ENCODE results near the gene LRRC8E.

LRRC8E gene

DNA sequence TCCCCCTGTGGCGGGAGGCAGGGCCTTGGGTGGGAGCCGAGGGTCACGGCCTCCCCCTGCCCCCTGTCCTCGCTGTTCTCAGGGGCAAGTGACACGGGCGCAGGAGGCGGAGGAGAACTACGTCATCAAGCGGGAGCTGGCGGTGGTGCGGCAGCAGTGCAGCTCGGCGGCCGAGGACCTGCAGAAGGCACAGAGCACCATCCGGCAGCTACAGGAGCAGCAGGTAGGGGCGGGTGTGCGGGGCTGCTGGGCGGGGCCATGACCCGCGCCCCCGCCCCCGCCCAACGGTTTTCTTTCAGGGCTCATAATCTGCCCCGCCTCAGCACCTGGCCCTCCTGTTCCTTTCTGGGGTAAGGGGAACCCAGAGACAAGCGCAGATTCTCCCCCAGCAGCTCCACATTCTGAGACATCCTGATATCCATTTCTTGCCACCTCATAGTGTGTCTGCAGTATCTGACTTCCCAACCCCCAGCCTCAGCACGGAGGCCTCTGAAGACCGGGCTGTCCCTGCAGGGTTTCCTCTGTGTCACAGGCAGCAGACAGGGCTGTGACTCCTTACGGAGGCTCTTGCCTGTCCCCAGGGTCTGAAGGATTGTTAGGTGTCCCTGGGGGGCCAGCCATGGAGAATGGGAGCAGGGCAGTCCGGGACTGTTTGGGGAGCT is 30.1 kb upstream of the LRRC8E start:
- no peak for TF ChIP-seq TAF1 (IDR thresholded peaks at IDR 0.05; ENCODE audit: borderline replicate concordance, insufficient read depth, low read length)
- TF ChIP-seq POLR2AphosphoS5 (IDR thresholded peaks at IDR 0.05; ENCODE audit: low read depth, low read length) = no peak

- TF ChIP-seq FOXP2 (optimal IDR thresholded peaks at IDR 0.05; ENCODE audit: borderline replicate concordance, extremely low read depth, extremely low read length, insufficient read depth) = no peak
- no peak for TF ChIP-seq SIN3A (IDR thresholded peaks at IDR 0.05; ENCODE audit: borderline replicate concordance, insufficient read depth, low read length)
These were observed 28.2 kb upstream of the LRRC8E start for GRCh38 chr19:7859831-7860713.

DNA sequence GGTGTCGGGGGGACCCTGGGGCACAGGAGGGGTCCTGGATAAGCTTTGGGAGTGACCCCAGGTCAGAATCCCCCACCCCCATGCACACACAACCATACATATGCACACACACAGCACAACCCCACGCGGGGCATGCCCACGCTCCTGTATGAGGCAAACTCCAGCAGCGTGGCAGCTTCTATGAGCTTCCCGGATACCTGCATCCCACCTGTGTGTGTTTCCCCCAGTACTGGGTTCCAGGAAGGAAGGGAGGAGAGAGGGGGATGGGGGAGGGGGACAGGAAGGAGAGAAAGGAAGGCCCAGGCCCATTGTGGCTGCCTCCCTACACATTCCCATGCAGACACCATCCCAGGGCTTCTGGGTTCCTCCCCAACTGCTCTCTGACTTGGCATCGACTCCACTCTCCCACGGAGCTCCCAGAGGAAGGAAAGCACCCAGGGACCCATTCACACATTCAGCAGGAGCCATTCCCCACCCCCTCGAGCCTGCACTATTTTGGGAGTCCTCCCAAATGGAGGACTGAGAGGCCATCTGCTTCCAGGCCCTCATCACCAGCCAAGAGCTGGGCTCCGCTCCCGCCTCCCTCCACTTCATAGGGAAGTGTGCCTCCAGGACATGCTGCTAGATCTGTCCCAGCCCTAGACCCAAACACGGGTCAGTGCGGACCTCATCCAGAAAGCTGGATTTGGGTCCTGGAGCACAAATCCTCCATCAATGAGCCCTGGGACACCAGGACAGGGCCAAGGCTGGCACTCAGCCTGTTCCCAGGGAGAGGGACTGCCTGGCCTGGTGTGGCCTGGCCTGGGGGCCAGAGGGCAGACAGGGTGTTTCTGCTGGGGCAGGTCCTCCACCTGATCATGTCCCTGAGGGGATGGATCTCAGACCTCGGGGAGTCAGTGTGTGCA is 27.3 kb upstream of the LRRC8E start:
- no peak for TF ChIP-seq SIN3A (IDR thresholded peaks at IDR 0.05; ENCODE audit: borderline replicate concordance, insufficient read depth, low read length)
- no peak for TF ChIP-seq POLR2AphosphoS5 (IDR thresholded peaks at IDR 0.05; ENCODE audit: low read depth, low read length)
- TF ChIP-seq FOXP2 (optimal IDR thresholded peaks at IDR 0.05; ENCODE audit: borderline replicate concordance, extremely low read depth, extremely low read length, insufficient read depth) = no peak
- TF ChIP-seq, protein P1, sequence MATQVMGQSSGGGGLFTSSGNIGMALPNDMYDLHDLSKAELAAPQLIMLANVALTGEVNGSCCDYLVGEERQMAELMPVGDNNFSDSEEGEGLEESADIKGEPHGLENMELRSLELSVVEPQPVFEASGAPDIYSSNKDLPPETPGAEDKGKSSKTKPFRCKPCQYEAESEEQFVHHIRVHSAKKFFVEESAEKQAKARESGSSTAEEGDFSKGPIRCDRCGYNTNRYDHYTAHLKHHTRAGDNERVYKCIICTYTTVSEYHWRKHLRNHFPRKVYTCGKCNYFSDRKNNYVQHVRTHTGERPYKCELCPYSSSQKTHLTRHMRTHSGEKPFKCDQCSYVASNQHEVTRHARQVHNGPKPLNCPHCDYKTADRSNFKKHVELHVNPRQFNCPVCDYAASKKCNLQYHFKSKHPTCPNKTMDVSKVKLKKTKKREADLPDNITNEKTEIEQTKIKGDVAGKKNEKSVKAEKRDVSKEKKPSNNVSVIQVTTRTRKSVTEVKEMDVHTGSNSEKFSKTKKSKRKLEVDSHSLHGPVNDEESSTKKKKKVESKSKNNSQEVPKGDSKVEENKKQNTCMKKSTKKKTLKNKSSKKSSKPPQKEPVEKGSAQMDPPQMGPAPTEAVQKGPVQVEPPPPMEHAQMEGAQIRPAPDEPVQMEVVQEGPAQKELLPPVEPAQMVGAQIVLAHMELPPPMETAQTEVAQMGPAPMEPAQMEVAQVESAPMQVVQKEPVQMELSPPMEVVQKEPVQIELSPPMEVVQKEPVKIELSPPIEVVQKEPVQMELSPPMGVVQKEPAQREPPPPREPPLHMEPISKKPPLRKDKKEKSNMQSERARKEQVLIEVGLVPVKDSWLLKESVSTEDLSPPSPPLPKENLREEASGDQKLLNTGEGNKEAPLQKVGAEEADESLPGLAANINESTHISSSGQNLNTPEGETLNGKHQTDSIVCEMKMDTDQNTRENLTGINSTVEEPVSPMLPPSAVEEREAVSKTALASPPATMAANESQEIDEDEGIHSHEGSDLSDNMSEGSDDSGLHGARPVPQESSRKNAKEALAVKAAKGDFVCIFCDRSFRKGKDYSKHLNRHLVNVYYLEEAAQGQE (IDR thresholded peaks at IDR 0.05; ENCODE audit: insufficient read depth in 1 of 2, low read depth in 2 of 2, low read length in 2 of 2) = no peak
- TF ChIP-seq TAF1 (IDR thresholded peaks at IDR 0.05; ENCODE audit: borderline replicate concordance, insufficient read depth, low read length) = no peak

- TF ChIP-seq, protein P1 (IDR thresholded peaks at IDR 0.05; ENCODE audit: insufficient read depth in 1 of 2, low read depth in 2 of 2, low read length in 2 of 2) = no peak
- TF ChIP-seq SIN3A (IDR thresholded peaks at IDR 0.05; ENCODE audit: borderline replicate concordance, insufficient read depth, low read length) = no peak
These were observed 26.5 kb upstream of the LRRC8E start for GRCh38 chr19:7861619-7862412.

DNA sequence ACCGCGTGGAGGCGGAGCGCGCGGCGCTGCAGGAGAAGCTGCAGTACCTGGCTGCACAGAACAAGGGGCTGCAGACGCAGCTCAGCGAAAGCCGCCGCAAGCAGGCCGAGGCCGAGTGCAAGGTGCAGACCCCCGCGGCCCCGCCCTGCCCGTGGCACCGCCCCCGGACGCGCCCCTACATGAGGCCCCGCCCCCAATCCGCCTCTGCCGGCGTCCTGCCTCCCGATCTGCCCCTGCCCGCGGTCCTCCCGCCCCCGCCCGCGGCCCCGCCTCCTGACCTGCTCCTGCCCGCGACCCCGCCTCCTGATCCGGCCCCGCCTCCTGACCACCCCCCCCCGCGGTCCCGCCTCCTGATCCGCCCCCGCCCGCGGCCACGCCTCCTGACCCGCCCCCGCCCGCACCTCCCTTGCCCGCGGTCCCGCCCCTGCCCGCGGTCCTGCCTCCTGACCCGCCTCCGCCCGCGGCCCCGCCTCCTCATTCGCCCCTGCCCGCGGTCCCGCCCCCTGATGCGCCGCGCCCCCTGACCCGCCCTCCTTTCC is 25.8 kb upstream of the LRRC8E start:
- TF ChIP-seq, protein P1 (IDR thresholded peaks at IDR 0.05; ENCODE audit: insufficient read depth in 1 of 2, low read depth in 2 of 2, low read length in 2 of 2) = no peak
- no peak for TF ChIP-seq SIN3A (IDR thresholded peaks at IDR 0.05; ENCODE audit: borderline replicate concordance, insufficient read depth, low read length)
- TF ChIP-seq TAF1 (IDR thresholded peaks at IDR 0.05; ENCODE audit: borderline replicate concordance, insufficient read depth, low read length) = no peak
- TF ChIP-seq POLR2AphosphoS5 (IDR thresholded peaks at IDR 0.05; ENCODE audit: low read depth, low read length) = no peak
- TF ChIP-seq FOXP2 (optimal IDR thresholded peaks at IDR 0.05; ENCODE audit: borderline replicate concordance, extremely low read depth, extremely low read length, insufficient read depth) = no peak

Data from PFSK-1 (cell line).